Activated gamma-delta T cell (primary cell): Measurements from ENCODE around the gene AGAP5.
"Not testable (repeated sequence)": the region's sequence is repeated elsewhere in the genome, so short reads cannot be mapped to it uniquely, and the experiment has no call there.

Source experiments
- DNase-seq: peaks from one replicate; lab custom pipeline; 2025; lab: John Stamatoyannopoulos, UW
- total RNA-seq, 2 donors: gene quantifications; one replicate each; lab custom pipeline; 2026; lab: John Stamatoyannopoulos, UW

AGAP5 gene
- total RNA-seq: 0.17 to 0.87 reads per million in 2 donors

DNA sequence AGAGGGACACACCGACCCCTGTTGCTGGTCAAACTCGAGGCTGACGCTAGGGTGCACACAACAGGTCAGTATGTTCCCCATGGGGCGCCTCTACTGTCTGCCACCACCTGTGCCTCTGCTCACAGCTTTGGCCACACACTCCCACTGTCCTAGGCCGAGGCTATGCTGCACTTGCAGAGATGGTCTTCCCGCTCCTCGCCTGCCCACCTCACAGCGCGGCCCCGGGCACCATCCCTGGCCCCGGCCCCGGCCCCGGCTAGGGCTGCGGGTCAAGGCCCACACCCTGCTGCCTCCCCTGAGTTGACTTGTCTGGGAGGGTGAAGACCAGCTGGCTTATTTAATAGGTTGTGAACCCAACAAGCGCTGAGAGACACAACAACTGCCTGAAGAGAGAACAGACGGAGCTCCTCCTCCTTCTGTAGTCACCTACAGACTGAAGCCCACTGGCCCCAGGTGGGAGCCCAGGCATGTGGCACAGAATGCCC, at the start of gene AGAP5:
TSS of gene AGAP5 (minus strand) at position 435 of the 485 bp plus-strand sequence. CDS start at position 81, 354 bp downstream.
- DNase-seq: not testable (repeated sequence)

DNA sequence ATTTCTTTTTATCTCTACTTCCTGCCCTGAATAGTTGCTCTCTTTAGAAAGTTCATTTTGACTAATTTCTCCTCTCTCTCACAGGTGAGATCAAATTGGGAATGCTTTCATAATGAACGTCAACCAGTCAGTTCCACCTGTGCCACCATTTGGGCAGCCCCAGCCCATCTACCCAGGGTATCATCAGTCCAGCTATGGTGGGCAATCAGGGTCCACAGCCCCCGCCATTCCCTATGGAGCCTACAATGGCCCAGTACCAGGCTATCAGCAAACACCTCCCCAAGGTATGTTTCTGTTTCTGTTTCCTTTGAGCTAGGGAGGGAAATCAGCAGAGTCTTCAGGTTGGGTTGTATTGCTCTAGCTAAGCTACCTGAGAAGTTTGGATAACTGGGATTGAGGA, 48.8 kb upstream of the AGAP5 start:
- DNase-seq: no peak

DNA sequence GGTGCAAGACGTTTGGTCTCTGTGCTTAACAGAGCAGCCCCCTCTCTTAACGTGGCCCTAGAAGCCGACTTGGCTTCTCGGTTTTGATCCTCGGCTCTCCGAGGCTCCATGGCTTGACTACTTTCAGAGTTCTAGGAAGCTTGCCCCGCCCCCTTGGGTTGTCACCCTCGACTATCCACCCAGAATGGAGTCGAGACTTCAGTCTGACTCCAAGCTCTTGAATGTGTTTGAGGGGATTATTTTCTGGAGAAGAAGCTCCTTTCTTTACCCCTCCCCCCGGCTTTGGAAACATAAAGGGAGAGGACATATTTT, 46.7 kb upstream of the AGAP5 start:
- DNase-seq: no peak

- peak; percentile 84 for DNase-seq
Observed at GRCh38 chr10:73743905-73744663, 46.2 kb upstream of the AGAP5 start, which contains the start of gene SEC24C. TSS of gene SEC24C (plus strand) at chr10:73744372. CDS start at chr10:73746833, 2,461 bp downstream.

DNA sequence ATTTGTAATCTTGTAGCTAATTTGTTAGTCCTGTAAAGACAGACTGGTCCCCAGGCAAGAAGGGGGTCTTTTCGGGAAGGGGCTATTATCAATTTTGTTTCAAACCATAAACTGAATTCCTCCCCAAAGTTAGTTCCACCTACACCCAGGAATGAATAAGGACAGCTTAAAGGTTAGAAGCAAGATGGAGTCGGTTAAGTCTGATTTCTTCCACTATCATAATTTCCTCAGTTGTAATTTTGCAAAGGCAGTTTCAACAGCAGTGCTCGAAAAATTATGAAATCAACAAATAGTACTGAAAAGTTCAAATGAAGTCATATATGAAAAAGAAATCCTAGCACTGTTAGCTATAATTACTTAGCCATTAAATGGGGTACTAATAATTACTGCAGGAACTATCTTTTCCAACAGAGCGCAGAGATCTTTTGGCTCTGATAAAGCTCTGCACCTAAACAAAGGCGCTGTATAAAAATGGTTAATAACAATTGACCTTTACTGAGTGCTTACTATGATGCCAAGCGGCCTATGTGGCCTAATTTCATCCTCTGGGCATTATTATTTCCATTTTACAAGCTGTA, 45.5 kb upstream of the AGAP5 start:
- DNase-seq: no peak

GRCh38 chr10:73742454-73742734, 44.5 kb upstream of the AGAP5 start:
- no peak for DNase-seq

- not testable (repeated sequence) for DNase-seq
Observed at GRCh38 chr10:73740501-73741254, 42.8 kb upstream of the AGAP5 start.

GRCh38 chr10:73734796-73735305, 36.9 kb upstream of the AGAP5 start:
- DNase-seq: no peak

GRCh38 chr10:73734028-73734720, 36.3 kb upstream of the AGAP5 start:
- DNase-seq: no peak

- DNase-seq: no peak
Observed at GRCh38 chr10:73732931-73733623, 35.2 kb upstream of the AGAP5 start.

DNA sequence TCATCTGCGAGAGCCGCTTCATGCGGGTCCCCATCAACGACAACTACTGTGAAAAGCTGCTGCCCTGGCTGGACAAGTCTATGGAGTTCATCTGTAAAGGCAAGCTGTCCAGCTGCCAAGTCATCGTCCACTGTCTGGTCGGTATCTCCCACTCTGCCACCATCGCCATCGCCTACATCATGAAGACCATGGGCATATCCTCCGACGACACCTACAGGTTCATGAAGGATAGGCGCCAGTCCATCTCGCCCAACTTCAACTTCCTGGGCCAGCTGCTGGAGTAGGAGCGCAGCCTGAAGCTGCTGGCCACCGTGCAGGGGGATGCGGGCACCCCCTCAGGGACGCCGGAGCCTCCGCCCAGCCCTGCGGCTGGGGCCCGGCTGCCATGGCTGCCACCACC, 34.5 kb upstream of the AGAP5 start:
- no peak for DNase-seq

GRCh38 chr10:73731588-73732375, 33.9 kb upstream of the AGAP5 start:
- DNase-seq: no peak

DNA sequence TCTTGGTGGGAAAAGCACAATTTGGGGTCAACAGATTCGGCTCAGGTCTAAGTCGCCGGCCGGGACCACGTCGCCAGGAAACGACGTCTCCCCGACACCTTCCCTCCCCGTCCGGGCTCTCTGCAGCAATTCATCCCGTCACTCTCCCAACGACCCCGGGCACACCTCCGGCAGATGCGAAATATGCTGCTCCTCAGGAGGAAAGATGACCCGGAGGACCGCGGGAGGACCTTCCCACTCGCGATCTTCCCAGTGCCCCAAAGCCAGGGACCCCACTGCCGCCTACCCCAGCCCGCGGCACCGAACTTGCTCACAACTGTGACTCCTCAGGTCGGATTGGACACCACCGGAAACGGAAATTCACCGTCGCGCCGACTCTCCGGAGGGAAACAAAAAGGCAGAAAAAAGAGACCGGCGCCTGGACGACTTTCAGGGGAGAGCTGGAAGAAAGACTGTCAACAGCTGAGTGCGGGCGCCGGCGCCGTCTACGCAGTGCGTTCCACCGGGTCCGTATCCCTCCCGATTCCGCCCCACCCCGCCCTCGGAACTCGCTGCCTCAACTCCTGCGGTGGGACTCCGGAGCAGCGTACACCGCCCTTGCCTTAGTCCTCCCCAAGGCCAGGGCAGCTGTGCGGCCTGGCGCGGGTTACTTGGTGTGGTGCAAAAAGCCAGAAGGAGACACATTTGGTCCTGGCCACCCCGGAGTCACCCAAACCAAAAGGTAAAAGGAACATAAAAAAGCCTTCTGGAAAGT, 32.4 kb upstream of the AGAP5 start:
- peak; percentile 48 for DNase-seq

DNA sequence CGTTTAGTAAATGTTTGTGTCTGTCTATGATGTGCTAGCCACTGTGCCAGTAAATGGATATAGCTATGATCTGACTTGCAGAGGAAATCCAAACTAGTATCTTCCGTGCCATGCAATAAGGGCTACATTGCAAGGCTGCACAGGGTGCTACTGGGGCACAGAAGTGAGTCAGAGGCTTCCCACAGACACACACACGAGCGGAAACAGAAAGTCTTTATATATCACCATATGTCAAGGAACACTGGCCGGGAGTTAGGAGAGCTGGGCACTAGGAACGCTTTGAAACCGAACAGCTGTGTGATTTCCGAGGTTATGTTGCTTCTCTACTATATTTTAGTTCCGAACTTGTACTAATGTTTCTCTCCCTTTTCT, 31.9 kb upstream of the AGAP5 start:
- not testable (repeated sequence) for DNase-seq

DNA sequence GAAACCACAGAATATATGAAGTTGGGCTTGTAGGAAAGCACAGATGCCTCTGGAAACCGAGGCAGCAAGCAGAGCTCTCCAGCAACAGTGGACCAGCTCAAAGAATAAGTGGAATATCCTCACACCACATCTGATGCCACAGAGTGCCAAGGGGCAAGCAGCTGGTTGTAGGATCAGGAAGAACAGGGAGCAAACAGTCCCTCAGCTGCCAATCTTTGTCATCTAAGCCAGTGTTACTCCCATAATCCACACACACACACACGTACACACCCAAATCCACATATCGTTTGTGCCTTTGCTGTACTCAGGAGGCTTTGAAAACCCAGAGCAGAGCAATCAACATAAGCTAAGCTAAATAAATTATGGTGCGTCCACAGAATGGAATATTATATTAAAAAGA, 25.6 kb upstream of the AGAP5 start:
- DNase-seq: no peak

GRCh38 chr10:73720561-73720960, 22.7 kb upstream of the AGAP5 start:
- DNase-seq: not testable (repeated sequence)

- no peak for DNase-seq
Observed at GRCh38 chr10:73717556-73717955, 19.6 kb upstream of the AGAP5 start.

- no peak for DNase-seq
Observed at GRCh38 chr10:73716251-73716650, 18.3 kb upstream of the AGAP5 start.

DNA sequence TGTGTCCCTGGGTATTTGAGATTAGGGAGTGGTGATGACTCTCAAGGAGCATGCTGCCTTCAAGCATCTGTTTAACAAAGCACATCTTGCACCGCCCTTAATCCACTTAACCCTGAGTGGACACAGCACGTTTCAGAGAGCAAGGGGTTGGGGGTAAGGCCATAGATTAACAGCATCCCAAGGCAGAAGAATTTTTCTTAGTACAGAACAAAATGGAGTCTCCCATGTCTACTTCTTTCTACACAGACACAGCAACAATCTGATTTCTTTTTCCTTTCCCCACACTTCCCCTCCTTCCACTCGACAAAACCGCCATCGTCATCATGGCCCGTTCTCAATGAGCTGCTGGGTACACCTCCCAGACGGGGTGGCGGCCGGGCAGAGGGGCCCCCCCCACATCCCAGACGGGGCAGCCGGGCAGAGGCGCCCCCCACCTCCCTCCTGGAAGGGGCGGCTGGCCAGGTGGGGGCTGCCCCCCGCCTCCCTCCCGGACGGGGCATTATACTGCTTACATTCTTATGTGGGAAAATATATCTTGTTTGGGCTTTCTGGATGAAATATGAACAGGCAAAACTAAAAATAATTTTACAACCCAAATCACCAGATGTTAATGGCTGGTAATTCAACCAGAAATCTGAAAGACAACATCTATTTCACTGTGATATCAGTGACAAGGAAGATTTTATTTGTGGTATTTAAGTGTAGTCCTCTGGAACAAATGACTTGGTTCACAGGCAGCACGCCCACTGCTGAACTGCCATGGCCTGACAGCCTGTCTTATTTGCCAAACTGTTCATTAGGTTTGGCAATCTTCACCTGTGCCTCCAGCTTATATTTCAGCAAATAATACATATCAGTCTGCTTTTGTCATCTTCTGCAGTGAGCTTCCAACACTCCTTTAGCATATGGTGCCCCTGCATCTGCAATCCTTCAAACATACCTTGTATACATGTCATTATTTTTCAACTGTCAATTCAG, 17.6 kb upstream of the AGAP5 start:
- DNase-seq: not testable (repeated sequence)
